ENCODE results near the gene CACNG4. TPM values are rescaled to one million over a fixed set of nuclear protein-coding genes. Genes with fewer than 3 reads are reported as not detected.

CACNG4 gene
- total and polyA plus RNA-seq, 2 experiments from 2014 or later, result 1.6 to 4.1 TPM

GRCh38 chr17:66990047-66990446 is 25.5 kb downstream of the CACNG4 start:
- Histone ChIP-seq H3K4me3 (no peak overlapping the region), H3K79me2 (replicated peaks; ENCODE audit: insufficient read depth) (no peaks in the 10 kb centered on the region), H3F3A (replicated peaks; ENCODE audit: low read depth) (no peaks in the 10 kb centered on the region), H3K9me2 (ENCODE audit: insufficient read depth) (no peaks in the 10 kb centered on the region), H3K27ac (ENCODE audit: low read depth) (no peak overlapping the region), H3K4me2 (no peak overlapping the region), H4K20me1 (replicated peaks; ENCODE audit: insufficient read depth) (no peaks in the 10 kb centered on the region), H2AFZ (no peak overlapping the region), H3K4me1 (ENCODE audit: insufficient read depth) (no peaks in the 10 kb centered on the region), H3K36me3 (ENCODE audit: insufficient read depth) (no peaks in the 10 kb centered on the region), H3K27me3 (ENCODE audit: insufficient read depth) (no peaks in the 10 kb centered on the region)
- Mint-ChIP-seq H3K4me3 (no peak overlapping the region), H3K27me3 (ENCODE audit: insufficient read depth, low read depth, poor library complexity) (peaks cover 9% of the 10 kb centered on the region), H3K36me3 (ENCODE audit: low read depth) (no peaks in the 10 kb centered on the region), H3K27ac (no peak overlapping the region), H3K9me3 (no peaks in the 10 kb centered on the region), H3K4me1 (no peaks in the 10 kb centered on the region)
- no peak for TF ChIP-seq CTCF (conservative IDR thresholded peaks at IDR 0.05; ENCODE audit: low read depth in 2 of 2)
- TF ChIP-seq STAT1 (IDR thresholded peaks at IDR 0.05; ENCODE audit: unreplicated experiment), result no peak
- no peak for TF ChIP-seq ZNF114 (CRISPR knock-in tag; IDR thresholded peaks at IDR 0.05)
- no peak for TF ChIP-seq EZH2phosphoT487 (IDR thresholded peaks at IDR 0.05; ENCODE audit: unreplicated experiment)
- no peak for TF ChIP-seq JUNB (IDR thresholded peaks at IDR 0.05; ENCODE audit: unreplicated experiment)
- no peak for TF ChIP-seq REST (IDR thresholded peaks at IDR 0.05; ENCODE audit: unreplicated experiment)
- TF ChIP-seq CREB1 (CRISPR knock-in tag; IDR thresholded peaks at IDR 0.05; ENCODE audit: low read depth), result no peak
- TF ChIP-seq POLR2AphosphoS5 (IDR thresholded peaks at IDR 0.05; ENCODE audit: low read depth), result no peak
- no peak for TF ChIP-seq ETS1 (IDR thresholded peaks at IDR 0.05)
- TF ChIP-seq ZNF462 (CRISPR knock-in tag; IDR thresholded peaks at IDR 0.05), result no peak
- ATAC-seq (no peak), DNase-seq (ENCODE audit: low spot score) (no peak)

Data from GM23338 (cell line).